GM18873 (cell line): ENCODE data around the gene ITPR2.
"Not testable (repeated sequence)": the region's sequence is repeated elsewhere in the genome, so short reads cannot be mapped to it uniquely, and the experiment has no call there.

Experiments used
- ATAC-seq: cut with Tn5 transposase; IDR thresholded peaks from one replicate; pipeline ENCODE4 v1.9.1; 2021; ENCODE audit warnings: mild to moderate bottlenecking, moderate library complexity, moderate number of reproducible peaks; ENCODE audit not compliant: unreplicated experiment, low FRiP score

ITPR2 gene

DNA sequence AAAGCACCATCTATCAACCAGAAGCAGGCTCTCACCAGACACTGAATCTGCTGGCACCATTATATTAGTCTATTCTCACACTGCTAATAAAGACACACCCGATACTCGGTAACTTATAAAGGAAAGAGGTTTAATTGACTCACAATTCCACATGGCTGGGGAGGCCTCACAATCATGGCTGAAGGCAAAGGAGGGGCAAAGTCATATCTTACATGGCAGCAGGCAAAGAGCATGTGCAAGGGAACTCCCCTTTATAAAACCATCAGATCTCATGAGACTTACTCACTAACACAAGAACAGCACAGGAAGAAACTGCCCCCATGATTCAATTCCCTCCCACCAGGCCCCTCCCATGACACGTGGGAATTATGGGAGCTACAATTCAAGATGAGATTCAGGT is 188.6 kb downstream of the ITPR2 start:
- not testable (repeated sequence) for ATAC-seq

DNA sequence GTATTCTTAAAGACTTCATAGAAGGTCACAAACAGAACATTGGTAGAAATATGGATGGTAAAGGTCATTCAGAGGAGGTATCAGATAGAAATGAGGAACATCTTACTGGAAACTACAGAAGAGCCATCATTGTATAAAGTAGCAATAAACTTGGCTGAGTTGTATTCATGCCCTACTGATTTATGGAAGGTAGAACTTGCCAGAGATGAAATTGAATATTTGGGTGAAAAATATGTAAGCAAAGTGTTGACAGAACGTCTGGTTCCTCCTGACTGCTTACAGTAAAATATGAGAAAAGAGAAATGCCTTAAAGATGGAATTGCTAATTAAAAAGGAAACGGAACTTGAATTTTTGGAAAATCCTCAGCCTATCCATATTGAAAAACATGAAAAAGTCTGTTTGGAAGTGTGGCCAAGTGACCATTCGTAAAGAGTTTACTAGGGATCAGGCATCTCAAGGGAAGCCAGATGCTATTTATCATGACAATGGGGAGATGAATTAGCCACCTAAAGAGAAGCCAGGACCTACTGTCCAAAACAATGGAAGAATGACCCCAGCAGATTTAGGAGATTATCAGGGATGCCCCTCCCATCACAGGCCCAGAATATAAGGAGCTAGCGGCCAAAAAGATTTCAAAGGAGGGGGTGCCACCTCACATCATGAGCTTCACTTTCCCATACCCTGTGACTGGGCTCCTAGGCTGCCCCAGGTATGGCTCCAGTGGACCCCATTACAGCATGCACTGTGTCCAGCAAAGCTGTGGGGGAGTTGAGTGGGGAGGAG is 189.3 kb downstream of the ITPR2 start:
- no peak for ATAC-seq

DNA sequence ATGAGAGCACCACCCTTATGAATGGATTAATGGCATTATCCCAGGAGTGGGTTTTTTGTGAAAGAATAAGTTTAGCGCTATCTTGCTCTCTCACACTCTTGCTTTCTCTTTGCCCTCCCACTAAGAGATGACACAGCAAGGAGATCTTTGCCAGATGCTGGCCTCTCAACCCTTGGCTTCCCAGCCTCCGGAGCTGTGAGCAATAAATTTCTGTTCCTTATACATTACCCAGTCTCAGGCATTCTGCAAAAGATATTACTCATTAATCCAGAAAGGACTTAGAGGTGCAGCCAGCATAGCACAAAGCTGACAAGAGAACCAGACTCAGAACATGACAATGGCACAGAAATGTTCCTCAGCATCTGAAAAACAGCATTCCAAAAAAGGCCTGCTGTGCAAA is 190.6 kb downstream of the ITPR2 start:
- no peak for ATAC-seq

DNA sequence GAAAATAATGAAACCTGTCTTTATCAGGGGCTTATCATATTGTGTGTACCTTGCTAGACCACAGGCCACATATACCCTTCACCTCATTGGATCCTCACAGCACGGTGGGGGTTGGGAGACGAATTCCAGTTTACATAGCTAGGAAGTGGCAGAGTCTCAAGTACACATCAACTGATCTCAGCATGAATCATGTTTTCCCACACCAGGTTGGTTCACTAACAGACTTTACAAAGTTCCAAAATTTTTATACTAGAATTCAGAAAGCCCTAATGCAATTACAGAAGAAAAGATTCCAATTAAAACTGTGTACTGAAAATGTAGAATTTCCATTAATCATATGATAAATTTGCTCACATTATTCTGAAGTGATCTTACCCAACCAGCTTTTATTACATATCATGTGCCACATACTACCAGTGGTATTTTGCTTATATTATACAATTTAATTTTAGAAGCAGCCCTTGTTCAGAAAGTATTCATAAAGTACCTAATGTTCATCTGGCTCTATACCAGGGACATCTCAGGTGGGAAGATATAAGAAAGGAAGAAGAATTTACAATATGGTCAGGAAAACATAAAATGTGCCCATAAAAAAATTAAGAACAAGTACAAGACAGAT is 196.2 kb downstream of the ITPR2 start:
- no peak for ATAC-seq

GRCh38 chr12:26633591-26634210 is 199.3 kb downstream of the ITPR2 start:
- ATAC-seq, result no peak

DNA sequence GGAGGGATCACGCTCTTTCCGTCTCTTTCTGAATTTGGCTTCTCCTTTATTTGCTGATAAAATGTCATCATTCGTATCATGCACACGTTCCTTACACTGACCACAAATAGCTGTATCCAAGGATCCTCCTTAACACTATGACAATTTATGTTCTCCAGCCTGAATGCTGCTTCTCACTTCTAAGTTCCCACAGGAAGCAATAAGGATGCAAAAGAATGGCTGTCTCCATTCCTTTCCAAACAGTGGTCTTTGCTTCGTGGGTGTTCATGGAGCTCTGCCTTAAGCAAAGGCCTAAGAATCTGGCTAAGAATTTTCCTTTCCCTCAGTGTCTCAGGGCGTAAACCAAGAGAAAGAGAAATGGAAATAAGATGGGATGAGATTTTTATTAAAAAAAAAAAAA is 200.2 kb downstream of the ITPR2 start:
- ATAC-seq, result no peak

- no peak for ATAC-seq
Observed at GRCh38 chr12:26631846-26632245, 201.1 kb downstream of the ITPR2 start.

- no peak for ATAC-seq
Observed at GRCh38 chr12:26630546-26631027, 202.4 kb downstream of the ITPR2 start.

DNA sequence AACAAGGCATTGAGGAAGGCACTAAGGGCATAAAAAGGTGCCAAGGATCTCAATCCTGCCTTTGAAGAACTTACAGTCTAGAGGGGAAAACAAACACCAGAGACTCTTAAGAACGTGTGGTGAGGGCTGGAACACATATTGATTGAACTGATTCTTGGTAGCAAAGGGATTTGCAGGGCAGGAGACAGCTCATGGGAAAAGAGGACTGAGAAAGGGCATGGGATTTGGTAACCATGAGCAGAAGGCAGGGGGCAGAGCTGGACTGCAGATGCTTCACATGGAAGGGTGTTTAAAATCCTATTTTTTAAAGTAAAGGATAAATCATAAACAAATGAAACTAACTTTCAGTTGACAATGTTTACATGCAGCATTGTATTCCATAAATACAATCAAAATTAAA is 203.1 kb downstream of the ITPR2 start:
- ATAC-seq, result no peak

DNA sequence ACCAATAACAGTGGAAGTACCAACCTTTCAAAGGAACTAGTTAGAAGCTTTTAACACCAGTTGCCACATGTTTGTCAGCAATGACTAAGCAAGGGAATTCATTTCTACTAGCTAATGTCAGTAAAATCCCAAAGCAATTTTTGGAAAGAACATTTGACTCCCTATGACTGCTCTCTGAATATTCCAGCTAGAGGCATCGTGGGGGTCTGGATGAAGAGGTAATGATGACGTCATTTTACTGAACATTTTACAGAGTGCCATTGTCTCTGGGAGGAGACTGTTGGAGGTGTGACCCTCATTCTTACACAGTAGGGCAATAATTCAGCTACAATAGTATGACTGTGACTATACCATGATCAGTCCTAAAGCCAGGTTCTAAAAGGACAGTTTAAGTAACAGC is 204.8 kb downstream of the ITPR2 start:
- ATAC-seq, result no peak

- ATAC-seq, result no peak
Observed at GRCh38 chr12:26627335-26627734, 205.7 kb downstream of the ITPR2 start.

DNA sequence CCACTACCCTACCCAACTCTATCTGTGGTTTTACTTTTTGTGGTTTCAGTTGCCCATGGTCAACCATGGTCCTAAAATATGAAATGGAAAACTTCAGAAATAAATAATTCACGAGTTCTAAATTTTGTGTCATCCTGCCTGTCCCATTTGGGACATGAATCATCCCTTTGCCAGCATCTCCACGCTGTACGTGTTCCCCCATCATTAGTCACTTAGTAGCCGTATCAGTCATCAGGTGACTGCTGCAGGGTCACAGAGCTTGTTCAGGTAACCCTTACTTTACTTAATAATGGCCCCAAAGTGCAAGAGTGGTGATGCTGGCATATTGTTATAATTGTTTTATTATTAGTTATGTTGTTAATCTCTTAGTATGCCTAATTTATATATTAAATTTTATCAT is 209.9 kb downstream of the ITPR2 start:
- ATAC-seq, result no peak

DNA sequence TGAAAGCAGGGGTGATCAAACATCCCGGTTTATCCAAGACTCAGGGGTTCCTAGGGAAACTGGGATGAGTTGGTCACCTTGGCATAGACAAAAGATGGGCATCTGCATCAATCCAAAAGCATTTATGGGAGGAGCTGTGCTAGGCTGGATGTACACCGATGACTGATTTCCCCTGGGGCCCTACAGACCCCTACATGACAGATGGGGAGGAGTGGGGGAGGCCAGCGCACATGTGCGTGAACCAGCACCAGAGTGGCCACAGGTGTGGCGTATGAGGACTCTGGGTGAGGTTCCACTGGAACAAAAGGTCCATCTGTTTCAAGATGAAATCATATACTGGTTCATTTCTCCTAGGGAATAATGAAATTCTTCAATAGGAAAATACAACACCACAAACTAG is 210.4 kb downstream of the ITPR2 start:
- ATAC-seq, result no peak

- no peak for ATAC-seq
Observed at GRCh38 chr12:26621932-26622331, 211.1 kb downstream of the ITPR2 start.

DNA sequence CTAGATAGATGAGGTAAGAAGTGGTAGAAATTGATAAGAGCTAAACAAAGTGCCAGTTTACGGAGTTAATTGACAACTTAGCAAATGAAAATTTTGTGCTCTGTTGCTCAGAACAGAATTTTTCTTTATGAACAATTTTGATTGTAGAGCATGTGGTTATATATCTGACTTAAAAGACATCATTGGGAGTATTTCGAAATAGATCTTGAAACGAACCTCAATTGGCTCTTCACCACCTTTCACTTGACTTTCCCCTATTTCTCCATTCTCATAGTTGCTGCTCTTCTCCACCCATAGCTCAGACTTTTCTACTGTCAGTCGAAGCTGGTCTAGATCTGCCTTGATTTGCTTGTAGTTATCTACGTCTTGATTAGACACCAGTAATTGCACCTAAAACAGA is 212.1 kb downstream of the ITPR2 start:
- ATAC-seq, result no peak

DNA sequence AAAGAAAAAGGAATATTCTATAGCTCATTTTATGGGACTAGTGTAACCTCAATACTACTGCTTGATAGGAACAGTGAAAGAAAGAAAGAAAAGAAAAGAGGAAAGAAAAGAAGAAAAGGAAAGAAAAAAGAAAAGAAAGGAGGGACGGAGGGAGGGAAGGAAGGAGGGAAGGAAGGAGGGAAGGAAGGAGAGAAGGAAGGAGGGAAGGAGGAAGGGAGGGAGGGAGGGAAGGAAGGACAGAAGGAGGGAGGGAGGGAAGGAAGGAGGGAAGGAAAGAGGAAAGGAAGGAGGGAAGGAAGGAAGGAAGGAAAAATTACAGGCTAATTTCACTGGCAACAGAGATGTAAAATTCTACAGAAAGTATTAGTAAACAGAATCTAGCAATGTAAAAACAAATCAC is 215.5 kb downstream of the ITPR2 start:
- no peak for ATAC-seq

- no peak for ATAC-seq
Observed at GRCh38 chr12:26614011-26614616, 218.9 kb downstream of the ITPR2 start.

DNA sequence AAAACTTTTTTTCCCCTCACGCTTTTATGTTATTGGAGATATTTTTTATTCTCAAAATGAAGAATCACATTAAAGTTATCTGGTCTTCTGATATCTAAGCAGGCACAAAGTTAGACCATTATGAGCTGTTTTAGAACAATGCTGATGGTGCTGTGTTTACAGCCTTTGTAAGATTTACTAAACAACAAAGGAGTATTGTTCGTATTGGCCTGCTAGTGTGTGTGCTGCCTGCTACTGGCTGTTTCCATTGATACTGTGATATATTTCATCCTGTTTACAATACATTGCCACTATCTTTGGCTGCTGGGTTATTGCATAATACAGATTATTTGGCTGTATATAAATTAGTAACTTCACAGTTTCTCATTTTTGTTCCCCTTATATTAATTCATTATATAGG is 220.8 kb downstream of the ITPR2 start:
- no peak for ATAC-seq

- ATAC-seq, result no peak
Observed at GRCh38 chr12:26611598-26611997, 221.4 kb downstream of the ITPR2 start.

DNA sequence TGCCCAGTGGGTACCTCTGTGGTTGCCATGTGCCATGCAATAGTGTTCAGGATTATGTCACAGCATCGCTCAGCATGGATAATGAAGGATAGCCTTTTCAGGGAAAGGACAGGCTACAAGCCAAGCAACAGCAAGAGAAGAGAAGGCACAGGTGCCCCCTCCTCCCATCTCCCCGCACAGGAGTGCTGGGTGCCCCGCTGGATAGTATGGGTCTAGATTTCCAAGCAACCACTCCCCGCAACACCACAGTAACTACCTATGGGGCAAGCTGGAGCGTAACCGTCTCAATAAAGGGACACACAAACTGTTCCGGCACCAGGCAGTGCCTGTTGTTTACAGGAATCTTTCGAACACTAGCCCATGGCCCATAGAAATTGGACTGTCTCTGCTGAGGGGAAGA is 222.2 kb downstream of the ITPR2 start:
- ATAC-seq, result no peak

DNA sequence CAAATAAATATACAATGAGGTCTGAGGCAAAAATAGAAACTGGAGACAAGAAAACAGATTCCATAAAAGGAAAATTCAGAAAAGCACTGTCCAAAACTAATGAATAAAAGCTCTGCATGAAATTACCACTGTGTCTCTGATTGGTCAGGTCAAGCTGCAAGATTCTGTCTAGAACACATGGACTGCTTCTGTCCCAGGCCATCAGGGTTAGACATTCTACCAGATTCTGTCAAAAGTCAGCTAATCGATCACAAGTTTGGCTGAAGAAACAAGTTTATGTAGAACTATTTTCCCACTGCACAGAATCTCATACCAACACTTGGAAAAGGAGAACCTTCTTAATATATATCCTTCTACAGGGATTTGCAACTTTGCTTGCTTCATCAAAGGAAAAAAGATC is 223.0 kb downstream of the ITPR2 start:
- ATAC-seq, result no peak
